SK-N-SH (cell line): ENCODE results near the gene GPR37L1. TPM values are rescaled to one million over a fixed set of nuclear protein-coding genes. Genes with fewer than 3 reads are reported as not detected.

Experiments used
- ELF1 ChIP-seq: IDR thresholded peaks from 2 replicates; pipeline ENCODE4 v1.4.0; 2012
- EP300 ChIP-seq, 2 experiments: IDR thresholded peaks; 2 replicates each; pipeline versions ENCODE4 v1.4.0 to v1.6.1; 2012; ENCODE audit warnings: borderline replicate concordance in 1 of 2, low read depth in 1 of 2, low read length in 1 of 2
- EZH2phosphoT487 ChIP-seq: fragments of 200-600 bp; sonication (generic); IDR thresholded peaks from 2 replicates; pipeline ENCODE4 v1.6.1; 2017; ENCODE audit warnings: low read depth, mixed run types, mild to moderate bottlenecking, antibody characterized with exemption, moderate library complexity, borderline replicate concordance
- FOSL2 ChIP-seq: IDR thresholded peaks from 2 replicates; pipeline ENCODE4 v1.4.0; 2012; ENCODE audit warnings: low read depth, mild to moderate bottlenecking, moderate library complexity, borderline replicate concordance
- FOXJ3 ChIP-seq: sonication (generic); formaldehyde crosslinking; IDR thresholded peaks from 2 replicates; pipeline ENCODE4 v1.5.1; 2020; ENCODE audit warnings: mild to moderate bottlenecking, missing genetic modification reagents
- GABPA ChIP-seq: IDR thresholded peaks from 2 replicates; pipeline ENCODE4 v1.4.0; 2012; ENCODE audit warnings: low read depth, mild to moderate bottlenecking
- GATA2 ChIP-seq: sonication (generic); formaldehyde crosslinking; IDR thresholded peaks from 2 replicates; pipeline ENCODE4 v1.5.0; 2020; ENCODE audit warnings: mild to moderate bottlenecking, missing genetic modification reagents
- NRF1 ChIP-seq: IDR thresholded peaks from 2 replicates; pipeline ENCODE4 v1.6.1; 2012; ENCODE audit warnings: low read depth, mild to moderate bottlenecking, low read length
- SIN3A ChIP-seq: IDR thresholded peaks from 2 replicates; pipeline ENCODE4 v1.6.1; 2012; ENCODE audit warnings: low read depth, mild to moderate bottlenecking, low read length, moderate library complexity, borderline replicate concordance
- SMC3 ChIP-seq: IDR thresholded peaks from 2 replicates; pipeline ENCODE4 v1.6.1; 2012; ENCODE audit warnings: low read depth, low read length, improper control_type of control experiment
- polyA plus RNA-seq, 3 experiments: library from polyadenylated mRNA; depleted of rRNA; stranded (reverse); fragments of >200 nt; gene quantifications; 2 replicates each; pipeline ENCODE4 v1.2.3, GENCODE V29; 2012
- TF ChIP-seq, protein P1 (sequence below): IDR thresholded peaks from 2 replicates; pipeline ENCODE4 v1.6.1; 2012; ENCODE audit warnings: mild to moderate bottlenecking, low read depth, low read length, moderate library complexity
- TF ChIP-seq, protein P2 (sequence below): fragments of 150-350 bp; IDR thresholded peaks from 2 replicates; pipeline ENCODE4 v1.6.1; 2016; ENCODE audit warnings: mild to moderate bottlenecking, low read depth, low read length
- TF ChIP-seq, protein P3 (sequence below): IDR thresholded peaks from 2 replicates; pipeline ENCODE4 v1.4.0; 2012; ENCODE audit warnings: low read depth, borderline replicate concordance
- TF ChIP-seq, protein P4 (sequence below): IDR thresholded peaks from 2 replicates; pipeline ENCODE4; 2012
- TF ChIP-seq, protein P5 (sequence below): IDR thresholded peaks from 2 replicates; pipeline ENCODE4 v1.4.0; 2012; ENCODE audit warnings: low read depth
- TF ChIP-seq, protein P6 (sequence below): fragments of 200-600 bp; sonication (generic); IDR thresholded peaks from 2 replicates; pipeline ENCODE4 v1.6.1; 2017; ENCODE audit warnings: antibody characterized with exemption, mild to moderate bottlenecking, moderate library complexity

The GPR37L1 gene
- polyA plus RNA-seq, 1 of the 3 experiments (the other 2 are of a cell fraction): not detected

DNA sequence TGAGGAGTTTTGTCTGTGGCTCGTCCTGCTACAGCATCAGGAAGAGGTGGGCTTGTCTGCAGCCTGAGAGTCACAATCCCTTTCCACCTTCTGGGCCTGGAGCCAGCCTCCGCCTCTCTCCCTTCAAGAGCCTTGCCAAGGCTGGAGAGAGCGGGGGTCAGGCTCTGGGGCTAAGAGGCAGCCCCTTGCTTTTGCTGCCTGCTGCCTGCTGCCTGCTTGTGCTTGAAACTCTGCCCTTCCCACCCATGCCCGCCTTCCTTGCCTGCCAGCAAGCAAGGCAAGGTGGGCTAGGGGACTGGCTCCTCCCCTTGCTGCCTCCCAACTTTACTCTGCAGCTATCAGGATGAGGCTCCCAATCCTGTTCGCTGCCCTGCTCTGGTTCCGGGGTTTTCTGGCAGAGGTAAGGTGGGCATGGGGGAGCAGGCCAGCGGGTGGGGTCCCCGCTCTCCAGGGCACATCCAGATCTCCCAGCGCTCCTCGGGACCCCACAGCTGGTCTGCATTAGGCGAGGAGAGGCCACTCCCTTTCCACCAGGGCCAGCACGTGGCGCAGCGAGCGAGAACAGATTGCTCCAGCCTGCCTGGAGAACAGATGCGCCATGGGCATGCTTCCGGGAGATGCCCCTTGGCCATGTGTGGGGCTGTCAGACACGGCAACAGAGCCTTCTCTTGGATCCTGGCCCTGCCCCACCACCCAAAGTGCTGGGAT is 45.1 kb downstream of the GPR37L1 start (continued):
- TF ChIP-seq, protein P1, sequence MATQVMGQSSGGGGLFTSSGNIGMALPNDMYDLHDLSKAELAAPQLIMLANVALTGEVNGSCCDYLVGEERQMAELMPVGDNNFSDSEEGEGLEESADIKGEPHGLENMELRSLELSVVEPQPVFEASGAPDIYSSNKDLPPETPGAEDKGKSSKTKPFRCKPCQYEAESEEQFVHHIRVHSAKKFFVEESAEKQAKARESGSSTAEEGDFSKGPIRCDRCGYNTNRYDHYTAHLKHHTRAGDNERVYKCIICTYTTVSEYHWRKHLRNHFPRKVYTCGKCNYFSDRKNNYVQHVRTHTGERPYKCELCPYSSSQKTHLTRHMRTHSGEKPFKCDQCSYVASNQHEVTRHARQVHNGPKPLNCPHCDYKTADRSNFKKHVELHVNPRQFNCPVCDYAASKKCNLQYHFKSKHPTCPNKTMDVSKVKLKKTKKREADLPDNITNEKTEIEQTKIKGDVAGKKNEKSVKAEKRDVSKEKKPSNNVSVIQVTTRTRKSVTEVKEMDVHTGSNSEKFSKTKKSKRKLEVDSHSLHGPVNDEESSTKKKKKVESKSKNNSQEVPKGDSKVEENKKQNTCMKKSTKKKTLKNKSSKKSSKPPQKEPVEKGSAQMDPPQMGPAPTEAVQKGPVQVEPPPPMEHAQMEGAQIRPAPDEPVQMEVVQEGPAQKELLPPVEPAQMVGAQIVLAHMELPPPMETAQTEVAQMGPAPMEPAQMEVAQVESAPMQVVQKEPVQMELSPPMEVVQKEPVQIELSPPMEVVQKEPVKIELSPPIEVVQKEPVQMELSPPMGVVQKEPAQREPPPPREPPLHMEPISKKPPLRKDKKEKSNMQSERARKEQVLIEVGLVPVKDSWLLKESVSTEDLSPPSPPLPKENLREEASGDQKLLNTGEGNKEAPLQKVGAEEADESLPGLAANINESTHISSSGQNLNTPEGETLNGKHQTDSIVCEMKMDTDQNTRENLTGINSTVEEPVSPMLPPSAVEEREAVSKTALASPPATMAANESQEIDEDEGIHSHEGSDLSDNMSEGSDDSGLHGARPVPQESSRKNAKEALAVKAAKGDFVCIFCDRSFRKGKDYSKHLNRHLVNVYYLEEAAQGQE: no peak
- no peak for TF ChIP-seq GABPA
- TF ChIP-seq GATA2 (CRISPR knock-in tag): no peak; the same call in 1 of the 2 replicates
- TF ChIP-seq FOSL2: no peak
- TF ChIP-seq SIN3A: peak; percentile 65; the same call in 1 of the 2 replicates
- TF ChIP-seq, protein P2, sequence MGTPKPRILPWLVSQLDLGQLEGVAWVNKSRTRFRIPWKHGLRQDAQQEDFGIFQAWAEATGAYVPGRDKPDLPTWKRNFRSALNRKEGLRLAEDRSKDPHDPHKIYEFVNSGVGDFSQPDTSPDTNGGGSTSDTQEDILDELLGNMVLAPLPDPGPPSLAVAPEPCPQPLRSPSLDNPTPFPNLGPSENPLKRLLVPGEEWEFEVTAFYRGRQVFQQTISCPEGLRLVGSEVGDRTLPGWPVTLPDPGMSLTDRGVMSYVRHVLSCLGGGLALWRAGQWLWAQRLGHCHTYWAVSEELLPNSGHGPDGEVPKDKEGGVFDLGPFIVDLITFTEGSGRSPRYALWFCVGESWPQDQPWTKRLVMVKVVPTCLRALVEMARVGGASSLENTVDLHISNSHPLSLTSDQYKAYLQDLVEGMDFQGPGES: no peak
- TF ChIP-seq NRF1: no peak
- TF ChIP-seq, protein P3, sequence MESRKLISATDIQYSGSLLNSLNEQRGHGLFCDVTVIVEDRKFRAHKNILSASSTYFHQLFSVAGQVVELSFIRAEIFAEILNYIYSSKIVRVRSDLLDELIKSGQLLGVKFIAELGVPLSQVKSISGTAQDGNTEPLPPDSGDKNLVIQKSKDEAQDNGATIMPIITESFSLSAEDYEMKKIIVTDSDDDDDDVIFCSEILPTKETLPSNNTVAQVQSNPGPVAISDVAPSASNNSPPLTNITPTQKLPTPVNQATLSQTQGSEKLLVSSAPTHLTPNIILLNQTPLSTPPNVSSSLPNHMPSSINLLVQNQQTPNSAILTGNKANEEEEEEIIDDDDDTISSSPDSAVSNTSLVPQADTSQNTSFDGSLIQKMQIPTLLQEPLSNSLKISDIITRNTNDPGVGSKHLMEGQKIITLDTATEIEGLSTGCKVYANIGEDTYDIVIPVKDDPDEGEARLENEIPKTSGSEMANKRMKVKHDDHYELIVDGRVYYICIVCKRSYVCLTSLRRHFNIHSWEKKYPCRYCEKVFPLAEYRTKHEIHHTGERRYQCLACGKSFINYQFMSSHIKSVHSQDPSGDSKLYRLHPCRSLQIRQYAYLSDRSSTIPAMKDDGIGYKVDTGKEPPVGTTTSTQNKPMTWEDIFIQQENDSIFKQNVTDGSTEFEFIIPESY: no peak
- TF ChIP-seq, protein P4, sequence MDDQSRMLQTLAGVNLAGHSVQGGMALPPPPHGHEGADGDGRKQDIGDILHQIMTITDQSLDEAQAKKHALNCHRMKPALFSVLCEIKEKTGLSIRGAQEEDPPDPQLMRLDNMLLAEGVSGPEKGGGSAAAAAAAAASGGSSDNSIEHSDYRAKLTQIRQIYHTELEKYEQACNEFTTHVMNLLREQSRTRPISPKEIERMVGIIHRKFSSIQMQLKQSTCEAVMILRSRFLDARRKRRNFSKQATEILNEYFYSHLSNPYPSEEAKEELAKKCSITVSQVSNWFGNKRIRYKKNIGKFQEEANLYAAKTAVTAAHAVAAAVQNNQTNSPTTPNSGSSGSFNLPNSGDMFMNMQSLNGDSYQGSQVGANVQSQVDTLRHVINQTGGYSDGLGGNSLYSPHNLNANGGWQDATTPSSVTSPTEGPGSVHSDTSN: no peak
- TF ChIP-seq, protein P5, sequence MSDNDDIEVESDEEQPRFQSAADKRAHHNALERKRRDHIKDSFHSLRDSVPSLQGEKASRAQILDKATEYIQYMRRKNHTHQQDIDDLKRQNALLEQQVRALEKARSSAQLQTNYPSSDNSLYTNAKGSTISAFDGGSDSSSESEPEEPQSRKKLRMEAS: peak; percentile 78
- TF ChIP-seq EZH2phosphoT487: no peak
- no peak for TF ChIP-seq ELF1
- peak; percentile 59; the same call in 1 of the 2 replicates for TF ChIP-seq FOXJ3 (CRISPR knock-in tag)
- TF ChIP-seq, protein P6, sequence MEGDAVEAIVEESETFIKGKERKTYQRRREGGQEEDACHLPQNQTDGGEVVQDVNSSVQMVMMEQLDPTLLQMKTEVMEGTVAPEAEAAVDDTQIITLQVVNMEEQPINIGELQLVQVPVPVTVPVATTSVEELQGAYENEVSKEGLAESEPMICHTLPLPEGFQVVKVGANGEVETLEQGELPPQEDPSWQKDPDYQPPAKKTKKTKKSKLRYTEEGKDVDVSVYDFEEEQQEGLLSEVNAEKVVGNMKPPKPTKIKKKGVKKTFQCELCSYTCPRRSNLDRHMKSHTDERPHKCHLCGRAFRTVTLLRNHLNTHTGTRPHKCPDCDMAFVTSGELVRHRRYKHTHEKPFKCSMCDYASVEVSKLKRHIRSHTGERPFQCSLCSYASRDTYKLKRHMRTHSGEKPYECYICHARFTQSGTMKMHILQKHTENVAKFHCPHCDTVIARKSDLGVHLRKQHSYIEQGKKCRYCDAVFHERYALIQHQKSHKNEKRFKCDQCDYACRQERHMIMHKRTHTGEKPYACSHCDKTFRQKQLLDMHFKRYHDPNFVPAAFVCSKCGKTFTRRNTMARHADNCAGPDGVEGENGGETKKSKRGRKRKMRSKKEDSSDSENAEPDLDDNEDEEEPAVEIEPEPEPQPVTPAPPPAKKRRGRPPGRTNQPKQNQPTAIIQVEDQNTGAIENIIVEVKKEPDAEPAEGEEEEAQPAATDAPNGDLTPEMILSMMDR: no peak
- peak in 1 of 2 experiments; percentile 12; a peak in 1 of 4 replicates for TF ChIP-seq EP300 (IDR thresholded peaks at IDR 0.05; ENCODE audit: borderline replicate concordance in 1 of 2, low read depth in 1 of 2, low read length in 1 of 2)
- TF ChIP-seq SMC3: no peak
